Activated T-cell treated with anti-CD3 and anti-CD28 coated beads for 24 hours (primary cell): ENCODE results near the gene WDR62.

Experiments
- DNase-seq: peaks from one replicate; pipeline ENCODE4 v3.0.0-alpha.2; 2020; ENCODE audit warnings: low read depth

The WDR62 gene

GRCh38 chr19:36142496-36142895, 87.8 kb downstream of the WDR62 start:
- no peak for DNase-seq

DNA sequence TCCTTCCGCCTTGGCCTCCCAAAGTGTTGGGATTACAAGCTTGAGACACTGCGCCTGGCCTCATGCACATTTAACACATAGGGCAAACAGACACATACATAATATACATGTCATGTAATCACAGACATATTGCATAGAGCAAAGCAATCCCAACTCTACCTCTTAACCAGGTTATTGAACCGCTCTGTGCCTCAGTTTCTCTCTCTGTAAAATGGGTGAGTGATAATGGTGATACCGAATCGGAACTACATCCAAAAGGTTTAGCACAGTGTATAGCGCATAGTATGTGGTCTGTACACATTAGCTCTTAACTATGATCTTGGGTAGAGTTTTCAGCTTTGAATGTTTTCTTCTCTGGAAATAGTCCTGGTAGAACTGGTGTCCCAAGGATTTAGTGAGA, 89.9 kb downstream of the WDR62 start:
- DNase-seq, result no peak

GRCh38 chr19:36149673-36150406, 95.1 kb downstream of the WDR62 start:
- no peak for DNase-seq

DNA sequence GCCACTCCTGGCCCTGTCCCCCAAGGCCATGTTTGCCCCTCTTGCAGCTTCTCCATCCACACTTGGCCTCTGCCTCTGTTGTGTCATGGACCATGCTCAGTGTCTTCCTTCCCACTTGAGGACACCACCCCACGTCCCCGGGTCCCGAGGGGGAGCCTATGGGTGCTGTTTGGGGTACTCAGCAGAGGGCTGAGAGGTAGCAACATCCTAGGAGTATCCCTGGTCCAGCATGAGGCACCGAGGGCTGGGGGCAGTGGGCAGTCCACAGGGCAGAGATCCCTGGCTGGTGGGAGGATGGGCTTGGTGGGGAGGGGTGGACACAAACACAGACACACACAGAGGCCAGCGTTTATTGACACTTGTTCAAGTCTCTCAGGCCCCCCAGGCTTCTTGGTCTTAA, 95.9 kb downstream of the WDR62 start:
- no peak for DNase-seq

DNA sequence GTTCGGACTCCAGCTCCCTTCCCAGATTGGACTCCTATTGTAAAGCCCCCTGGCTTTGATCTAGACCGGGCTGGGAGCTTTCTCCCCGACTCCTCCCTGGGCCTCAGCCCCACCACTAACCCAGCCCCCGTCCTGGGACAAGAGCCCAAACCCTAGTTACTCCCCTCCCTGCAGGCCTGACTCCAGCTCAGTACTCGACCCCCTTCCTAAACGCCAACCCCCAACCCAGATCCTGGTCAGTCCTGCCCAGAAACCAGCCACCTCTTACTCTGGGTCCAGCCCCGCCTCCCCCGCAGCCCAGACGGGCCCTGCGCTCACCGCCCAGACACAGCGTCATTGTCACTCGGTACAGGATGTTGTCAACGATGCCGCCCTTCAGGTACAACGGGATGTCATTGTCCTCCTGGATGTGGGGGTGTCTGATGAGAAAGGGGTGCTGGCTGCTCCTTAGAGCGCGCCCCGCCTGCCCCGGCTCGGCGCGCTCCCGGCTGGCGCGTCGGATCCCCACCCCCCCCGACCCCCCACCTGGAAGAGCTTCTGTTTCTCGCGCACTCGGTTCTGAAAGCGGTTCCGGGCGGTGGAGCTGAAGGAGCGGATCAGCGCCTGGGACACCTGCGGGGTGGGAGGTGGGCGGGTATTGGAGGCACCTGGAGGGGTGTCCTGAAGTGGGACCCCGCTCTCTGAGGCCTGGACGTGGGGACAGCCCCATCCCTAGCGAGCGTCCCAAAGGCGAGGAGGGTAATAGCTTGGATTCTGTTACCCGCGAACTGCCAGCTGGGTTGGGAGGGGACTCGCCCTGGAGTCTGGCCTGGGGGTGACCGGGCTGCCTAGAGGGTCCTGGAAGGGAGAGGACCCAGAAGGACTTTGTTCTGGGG, 96.7 kb downstream of the WDR62 start:
- no peak for DNase-seq

- DNase-seq, result no peak
Observed at GRCh38 chr19:36152019-36152351, 97.3 kb downstream of the WDR62 start.

GRCh38 chr19:36152352-36153091, 97.8 kb downstream of the WDR62 start, which contains the start of gene COX7A1:
Gene COX7A1 (minus strand): TSS chr19:36152447. CDS start chr19:36152407, 40 bp downstream.
- no peak for DNase-seq

DNA sequence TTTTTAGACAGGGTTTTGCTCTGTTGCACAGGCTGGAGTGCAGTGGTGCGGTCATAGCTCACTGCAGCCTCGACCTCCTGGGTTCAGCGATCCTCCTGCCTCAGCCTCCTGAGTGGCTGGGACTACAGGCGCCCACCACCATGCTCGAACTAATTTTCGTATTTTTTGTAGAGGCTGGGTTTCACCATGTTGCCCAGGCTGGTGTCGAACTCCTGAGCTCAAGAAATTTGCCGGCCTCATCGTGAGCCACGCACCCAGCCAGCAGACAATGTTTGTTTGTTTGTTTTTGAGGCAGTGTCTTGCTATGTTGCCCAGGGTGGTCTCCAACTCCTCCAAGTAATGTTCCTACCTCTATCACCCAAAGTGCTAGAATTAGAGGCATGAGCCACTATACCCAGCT, 98.4 kb downstream of the WDR62 start:
- no peak for DNase-seq
